Testis (tissue), 2 donors: ENCODE measurements around the gene CD9.
"Not testable (repeated sequence)": the region's sequence is repeated elsewhere in the genome, so short reads cannot be mapped to it uniquely, and the experiment has no call there.

ENCODE experiments used
- POLR2A ChIP-seq: fragments of 450-650 bp; IDR thresholded peaks from one replicate; pipeline ENCODE4 v1.6.1; 2017; ENCODE audit warnings: antibody characterized with exemption, mild to moderate bottlenecking, moderate library complexity
- TF ChIP-seq, protein P1 (sequence below), 3 experiments: fragments of 450-650 bp in 2 of 3; fragments of 200-600 bp in 1 of 3; sonication (generic) in 1 of 3; IDR thresholded peaks; one replicate each; pipeline ENCODE4 v1.5.1; 2016 to 2019; ENCODE audit warnings: antibody characterized with exemption in 3 of 3, mild to moderate bottlenecking in 2 of 3, moderate library complexity in 1 of 3

DNA sequence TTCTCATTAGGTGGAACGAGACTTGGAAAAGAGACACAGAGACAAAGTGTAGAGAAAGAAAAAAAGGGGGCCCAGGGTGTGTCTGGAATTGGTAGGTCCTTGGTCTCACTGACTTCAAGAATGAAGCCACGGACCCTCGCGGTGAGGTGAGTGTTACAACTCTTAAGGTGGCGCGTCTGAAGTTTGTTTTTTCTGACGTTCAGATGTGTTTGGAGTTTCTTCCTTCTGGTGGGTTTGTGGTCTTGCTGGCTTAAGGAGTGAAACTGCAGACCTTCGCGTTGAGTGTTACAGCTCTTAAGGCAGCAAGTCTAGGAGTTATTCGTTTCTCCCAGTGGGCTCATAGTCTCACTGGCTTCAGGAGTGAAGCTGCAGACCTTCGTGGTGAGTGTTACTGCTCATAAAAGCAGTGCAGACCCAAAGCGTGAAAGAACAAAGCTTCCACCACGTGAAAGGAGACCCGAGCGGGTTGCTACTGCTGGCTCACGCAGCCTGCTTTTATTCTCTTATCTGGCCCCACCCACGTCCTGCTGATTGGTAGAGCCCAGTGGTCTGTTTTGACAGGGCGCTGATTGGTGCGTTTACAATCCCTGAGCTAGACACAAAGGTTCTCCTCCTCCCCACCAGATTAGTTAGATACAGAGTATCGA is 10.1 kb upstream of the CD9 start:
- TF ChIP-seq, protein P1, sequence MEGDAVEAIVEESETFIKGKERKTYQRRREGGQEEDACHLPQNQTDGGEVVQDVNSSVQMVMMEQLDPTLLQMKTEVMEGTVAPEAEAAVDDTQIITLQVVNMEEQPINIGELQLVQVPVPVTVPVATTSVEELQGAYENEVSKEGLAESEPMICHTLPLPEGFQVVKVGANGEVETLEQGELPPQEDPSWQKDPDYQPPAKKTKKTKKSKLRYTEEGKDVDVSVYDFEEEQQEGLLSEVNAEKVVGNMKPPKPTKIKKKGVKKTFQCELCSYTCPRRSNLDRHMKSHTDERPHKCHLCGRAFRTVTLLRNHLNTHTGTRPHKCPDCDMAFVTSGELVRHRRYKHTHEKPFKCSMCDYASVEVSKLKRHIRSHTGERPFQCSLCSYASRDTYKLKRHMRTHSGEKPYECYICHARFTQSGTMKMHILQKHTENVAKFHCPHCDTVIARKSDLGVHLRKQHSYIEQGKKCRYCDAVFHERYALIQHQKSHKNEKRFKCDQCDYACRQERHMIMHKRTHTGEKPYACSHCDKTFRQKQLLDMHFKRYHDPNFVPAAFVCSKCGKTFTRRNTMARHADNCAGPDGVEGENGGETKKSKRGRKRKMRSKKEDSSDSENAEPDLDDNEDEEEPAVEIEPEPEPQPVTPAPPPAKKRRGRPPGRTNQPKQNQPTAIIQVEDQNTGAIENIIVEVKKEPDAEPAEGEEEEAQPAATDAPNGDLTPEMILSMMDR (IDR thresholded peaks at IDR 0.05), result not testable (repeated sequence)
- TF ChIP-seq POLR2A, result not testable (repeated sequence)
